Activated T-cell treated with anti-CD3 and anti-CD28 coated beads, Interleukin-2, amount 50 U/mL, for 24 hours (primary cell): ENCODE measurements around the gene DYNLRB2.

Experiments
- DNase-seq: peaks from one replicate; pipeline ENCODE4 v3.0.0-alpha.2; 2020
- H3K27ac Mint-ChIP-seq: 2 replicates; pipeline ENCODE4 v1.8.0; 2020; ENCODE audit warnings: mild to moderate bottlenecking, mixed read lengths
- H3K27me3 Mint-ChIP-seq: 2 replicates; pipeline ENCODE4 v1.8.0; 2020; ENCODE audit warnings: mixed read lengths
- H3K36me3 Mint-ChIP-seq: 2 replicates; pipeline ENCODE4 v1.8.0; 2020; ENCODE audit warnings: low read depth, mixed read lengths
- H3K4me1 Mint-ChIP-seq: 2 replicates; pipeline ENCODE4 v1.8.0; 2020; ENCODE audit warnings: low read depth, mixed read lengths
- H3K4me3 Mint-ChIP-seq: 2 replicates; pipeline ENCODE4 v1.8.0; 2020; ENCODE audit warnings: mild to moderate bottlenecking, moderate library complexity, mixed read lengths
- H3K9me3 Mint-ChIP-seq: 2 replicates; pipeline ENCODE4 v1.8.0; 2020; ENCODE audit warnings: mixed read lengths

DYNLRB2 gene

DNA sequence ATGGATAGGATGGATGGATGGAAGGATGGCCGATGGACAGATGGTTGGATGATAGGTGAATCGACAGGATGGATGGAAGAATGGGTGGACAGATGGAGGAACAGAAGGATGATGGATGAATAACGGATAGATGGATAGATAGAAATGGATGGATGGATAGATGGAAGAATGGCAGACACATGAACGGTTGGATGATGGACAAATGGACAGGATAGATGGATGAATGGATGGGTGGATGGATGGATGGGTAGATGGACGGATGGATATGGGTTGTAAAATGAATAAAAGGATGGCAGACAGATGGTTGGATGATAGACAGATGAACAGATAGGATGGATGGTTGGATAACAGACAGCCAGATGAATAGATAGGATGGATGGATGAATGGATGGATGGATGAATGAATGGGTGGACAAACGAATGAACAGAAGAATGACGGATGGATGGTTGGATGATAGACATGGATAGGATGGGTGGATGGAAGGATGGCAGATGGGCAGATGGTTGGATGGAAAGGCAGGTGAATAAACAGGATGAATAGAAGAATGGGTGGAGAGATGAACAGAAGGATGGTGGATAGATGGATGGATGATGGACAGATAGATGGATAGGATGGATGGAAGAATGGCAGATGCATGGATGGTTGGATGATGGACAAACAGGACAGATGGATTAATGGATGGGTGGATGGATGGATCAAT, 55.9 kb downstream of the DYNLRB2 start:
- peaks cover 2% of the 10 kb centered on the region for H3K36me3 Mint-ChIP-seq
- DNase-seq: no peak
- peaks cover 15% of the 10 kb centered on the region for H3K4me1 Mint-ChIP-seq
- no peak overlapping the region for H3K27ac Mint-ChIP-seq
- H3K4me3 Mint-ChIP-seq: no peak overlapping the region
- peaks cover 8% of the 10 kb centered on the region for H3K27me3 Mint-ChIP-seq
- peaks cover 11% of the 10 kb centered on the region for H3K9me3 Mint-ChIP-seq

DNA sequence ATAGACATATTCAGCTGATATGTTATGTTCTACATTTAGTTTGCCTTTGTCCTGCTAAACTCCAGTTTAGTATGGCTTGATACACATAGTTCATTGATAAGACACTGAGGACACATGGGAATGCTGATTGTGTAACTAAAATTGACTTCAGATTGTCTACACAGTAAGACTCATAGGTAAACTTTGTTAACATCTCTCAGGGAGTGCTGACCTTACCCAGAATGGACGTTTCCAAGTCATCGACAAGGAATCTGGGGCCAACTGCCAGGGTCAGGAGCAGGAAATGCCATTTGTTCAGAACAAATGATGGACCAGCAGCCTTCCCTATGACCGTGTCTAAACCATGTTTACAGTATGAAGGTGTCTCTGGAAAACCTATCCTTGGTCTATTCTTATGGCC, 58.7 kb downstream of the DYNLRB2 start:
- peaks cover 10% of the 10 kb centered on the region for H3K36me3 Mint-ChIP-seq
- H3K27ac Mint-ChIP-seq: no peak overlapping the region
- H3K4me1 Mint-ChIP-seq: peaks cover 13% of the 10 kb centered on the region
- no peak for DNase-seq
- peaks cover 9% of the 10 kb centered on the region for H3K9me3 Mint-ChIP-seq
- no peaks in the 10 kb centered on the region for H3K27me3 Mint-ChIP-seq
- no peak overlapping the region for H3K4me3 Mint-ChIP-seq
